NCI-H2196 (cell line): ENCODE results near the gene STAM2.
"Not testable (repeated sequence)": the region's sequence is repeated elsewhere in the genome, so short reads cannot be mapped to it uniquely, and the experiment has no call there.

Experiments used
- DNase-seq: peaks from one replicate; lab custom pipeline; 2025; ENCODE audit not compliant: unreplicated experiment; lab: John Stamatoyannopoulos, UW

STAM2 gene

GRCh38 chr2:152173831-152174230 lies 1.7 kb downstream of the STAM2 start:
- DNase-seq: no peak

GRCh38 chr2:152172201-152172785 lies 3.3 kb downstream of the STAM2 start:
- DNase-seq: not testable (repeated sequence)

- no peak for DNase-seq
Observed at GRCh38 chr2:152171718-152172117, 3.8 kb downstream of the STAM2 start.

- DNase-seq: not testable (repeated sequence)
Observed at GRCh38 chr2:152169158-152169557, 6.4 kb downstream of the STAM2 start.

GRCh38 chr2:152167470-152167869 lies 8.1 kb downstream of the STAM2 start:
- not testable (repeated sequence) for DNase-seq

- no peak for DNase-seq
Observed at GRCh38 chr2:152167065-152167464, 8.5 kb downstream of the STAM2 start.

- no peak for DNase-seq
Observed at GRCh38 chr2:152166633-152167032, 8.9 kb downstream of the STAM2 start.

- no peak for DNase-seq
Observed at GRCh38 chr2:152165780-152166179, 9.8 kb downstream of the STAM2 start.

GRCh38 chr2:152165306-152165705 lies 10.3 kb downstream of the STAM2 start:
- no peak for DNase-seq

GRCh38 chr2:152163669-152164068 lies 11.9 kb downstream of the STAM2 start:
- not testable (repeated sequence) for DNase-seq

GRCh38 chr2:152162141-152162540 lies 13.4 kb downstream of the STAM2 start:
- DNase-seq: no peak

- DNase-seq: no peak
Observed at GRCh38 chr2:152161598-152161997, 14.0 kb downstream of the STAM2 start.

GRCh38 chr2:152160378-152160777 lies 15.2 kb downstream of the STAM2 start:
- DNase-seq: not testable (repeated sequence)

GRCh38 chr2:152157253-152157652 lies 18.3 kb downstream of the STAM2 start:
- DNase-seq: no peak

- no peak for DNase-seq
Observed at GRCh38 chr2:152155209-152155608, 20.4 kb downstream of the STAM2 start.

GRCh38 chr2:152154462-152154861 lies 21.1 kb downstream of the STAM2 start:
- no peak for DNase-seq

GRCh38 chr2:152134488-152135280 lies 40.9 kb downstream of the STAM2 start:
- no peak for DNase-seq

- DNase-seq: no peak
Observed at GRCh38 chr2:152132306-152132705, 43.3 kb downstream of the STAM2 start.

- DNase-seq: no peak
Observed at GRCh38 chr2:152127628-152128027, 47.9 kb downstream of the STAM2 start.

GRCh38 chr2:152126664-152127063 lies 48.9 kb downstream of the STAM2 start:
- no peak for DNase-seq

GRCh38 chr2:152122161-152122560 lies 53.4 kb downstream of the STAM2 start:
- no peak for DNase-seq

- no peak for DNase-seq
Observed at GRCh38 chr2:152120430-152120829, 55.1 kb downstream of the STAM2 start.

GRCh38 chr2:152115952-152116351 lies 59.6 kb downstream of the STAM2 start:
- DNase-seq: no peak
